Renal pelvis (tissue), 4 donors: ENCODE results near the gene TPSAB1. TPM values are rescaled to one million over a fixed set of nuclear protein-coding genes. Genes with fewer than 3 reads are reported as not detected.

Experiments used
- DNase-seq: peaks from one replicate; pipeline ENCODE4 v3.0.0-alpha.2; 2013
- polyA plus RNA-seq, 3 donors: library from polyadenylated mRNA; unstranded; fragments of 120-200 nt; gene quantifications; one replicate each; pipeline ENCODE4 v1.2.1, GENCODE V29; 2013; ENCODE audit not compliant: insufficient read length in 3 of 3

TPSAB1 gene
- polyA plus RNA-seq, 3 donors, result 0.38 TPM; not detected in 2

- no peak for DNase-seq
Observed at GRCh38 chr16:1209081-1209480, 31.4 kb upstream of the TPSAB1 start.

- DNase-seq, result no peak
Observed at GRCh38 chr16:1210461-1210860, 30.0 kb upstream of the TPSAB1 start.

- DNase-seq, result no peak
Observed at GRCh38 chr16:1211451-1212268, 28.8 kb upstream of the TPSAB1 start.

- no peak for DNase-seq
Observed at GRCh38 chr16:1212616-1213194, 27.8 kb upstream of the TPSAB1 start.

GRCh38 chr16:1213231-1213630 lies 27.3 kb upstream of the TPSAB1 start:
- DNase-seq, result no peak

GRCh38 chr16:1213796-1214372 lies 26.6 kb upstream of the TPSAB1 start:
- no peak for DNase-seq

GRCh38 chr16:1214719-1215118 lies 25.8 kb upstream of the TPSAB1 start:
- DNase-seq, result no peak

GRCh38 chr16:1215574-1216295 lies 24.8 kb upstream of the TPSAB1 start:
- DNase-seq, result no peak

GRCh38 chr16:1216296-1216619 lies 24.2 kb upstream of the TPSAB1 start:
- DNase-seq, result no peak

GRCh38 chr16:1216681-1217400 lies 23.7 kb upstream of the TPSAB1 start:
- DNase-seq, result no peak

- no peak for DNase-seq
Observed at GRCh38 chr16:1217526-1217925, 23.0 kb upstream of the TPSAB1 start.

GRCh38 chr16:1218061-1218929 lies 22.2 kb upstream of the TPSAB1 start:
- no peak for DNase-seq

GRCh38 chr16:1218930-1219611 lies 21.4 kb upstream of the TPSAB1 start:
- no peak for DNase-seq

- DNase-seq, result no peak
Observed at GRCh38 chr16:1220098-1220728, 20.3 kb upstream of the TPSAB1 start.

GRCh38 chr16:1220841-1221627 lies 19.5 kb upstream of the TPSAB1 start:
- no peak for DNase-seq

GRCh38 chr16:1221628-1222552 lies 18.6 kb upstream of the TPSAB1 start:
- no peak for DNase-seq

GRCh38 chr16:1222553-1223354 lies 17.8 kb upstream of the TPSAB1 start:
- DNase-seq, result no peak
